ENCODE measurements around the gene NOD1.
"Not testable (repeated sequence)": the region's sequence is repeated elsewhere in the genome, so short reads cannot be mapped to it uniquely, and the experiment has no call there.

The NOD1 gene

GRCh38 chr7:30445770-30446169 lies 32.8 kb downstream of the NOD1 start:
- peak; percentile 43 to 79 for DNase-seq

GRCh38 chr7:30437823-30438574 lies 40.6 kb downstream of the NOD1 start:
- no peak for DNase-seq

GRCh38 chr7:30436518-30436917 lies 42.1 kb downstream of the NOD1 start:
- DNase-seq = no peak

GRCh38 chr7:30436046-30436445 lies 42.5 kb downstream of the NOD1 start:
- DNase-seq = no peak

- no peak for DNase-seq
Observed at GRCh38 chr7:30434140-30434799, 44.3 kb downstream of the NOD1 start.

- no peak for DNase-seq
Observed at GRCh38 chr7:30433506-30433905, 45.1 kb downstream of the NOD1 start.

- DNase-seq = no peak
Observed at GRCh38 chr7:30433082-30433481, 45.5 kb downstream of the NOD1 start.

GRCh38 chr7:30430777-30431176 lies 47.8 kb downstream of the NOD1 start:
- no peak for DNase-seq

GRCh38 chr7:30430276-30430675 lies 48.3 kb downstream of the NOD1 start:
- DNase-seq = no peak

- no peak for DNase-seq
Observed at GRCh38 chr7:30429156-30429530, 49.4 kb downstream of the NOD1 start.

- DNase-seq = no peak
Observed at GRCh38 chr7:30428246-30429155, 50.1 kb downstream of the NOD1 start.

GRCh38 chr7:30427296-30428070 lies 51.1 kb downstream of the NOD1 start:
- no peak for DNase-seq

- DNase-seq = peak in 1 of 2 experiments; percentile 16
Observed at GRCh38 chr7:30424506-30424905, 54.1 kb downstream of the NOD1 start.

GRCh38 chr7:30423788-30424505 lies 54.6 kb downstream of the NOD1 start:
- DNase-seq = no peak

- DNase-seq = no peak
Observed at GRCh38 chr7:30422922-30423321, 55.7 kb downstream of the NOD1 start.

GRCh38 chr7:30421647-30422196 lies 56.9 kb downstream of the NOD1 start:
- no peak for DNase-seq

GRCh38 chr7:30420662-30421061 lies 57.9 kb downstream of the NOD1 start:
- DNase-seq = peak; percentile 15 to 26

GRCh38 chr7:30420080-30420479 lies 58.5 kb downstream of the NOD1 start:
- not testable (repeated sequence) for DNase-seq

GRCh38 chr7:30413864-30414263 lies 64.7 kb downstream of the NOD1 start:
- DNase-seq = no peak

GRCh38 chr7:30412782-30413504 lies 65.6 kb downstream of the NOD1 start:
- peak; percentile 70 to 84 for DNase-seq

- no peak for DNase-seq
Observed at GRCh38 chr7:30411897-30412296, 66.7 kb downstream of the NOD1 start.
